MM.1S (cell line): Measurements from ENCODE around the gene KCNB1.

Source experiments
- EZH2 ChIP-seq: fragments of 300-600 bp; sonication (generic); optimal IDR thresholded peaks from 2 replicates; pipeline ENCODE3; 2017; ENCODE audit warnings: low read depth, mild to moderate bottlenecking, antibody characterized with exemption, low read length, mixed read lengths
- TF ChIP-seq, protein P1 (sequence below): fragments of 300-600 bp; sonication (generic); IDR thresholded peaks from 2 replicates; pipeline ENCODE4 v1.5.1; 2016; ENCODE audit warnings: antibody characterized with exemption, low read length, mixed read lengths

DNA sequence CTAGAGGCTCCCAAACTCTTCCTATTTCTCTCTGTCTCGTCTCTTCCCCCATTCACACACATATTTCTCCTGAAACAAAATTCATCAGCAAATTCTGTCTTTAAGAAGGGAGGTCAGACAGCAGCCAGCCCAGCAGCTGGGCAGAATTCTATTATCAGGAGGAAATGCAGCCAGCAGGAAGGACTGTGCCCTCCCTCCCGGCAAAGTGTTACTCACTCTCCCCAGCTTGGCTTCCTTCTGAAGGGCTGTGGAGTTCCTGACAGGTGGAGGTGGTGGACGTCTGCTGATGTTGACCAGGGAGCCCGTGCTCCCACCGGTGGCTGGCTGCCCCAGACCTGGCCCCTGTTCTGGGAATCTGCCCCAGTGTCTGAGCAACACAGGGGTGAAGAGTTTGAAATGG is 37.3 kb downstream of the KCNB1 start:
- TF ChIP-seq, protein P1, sequence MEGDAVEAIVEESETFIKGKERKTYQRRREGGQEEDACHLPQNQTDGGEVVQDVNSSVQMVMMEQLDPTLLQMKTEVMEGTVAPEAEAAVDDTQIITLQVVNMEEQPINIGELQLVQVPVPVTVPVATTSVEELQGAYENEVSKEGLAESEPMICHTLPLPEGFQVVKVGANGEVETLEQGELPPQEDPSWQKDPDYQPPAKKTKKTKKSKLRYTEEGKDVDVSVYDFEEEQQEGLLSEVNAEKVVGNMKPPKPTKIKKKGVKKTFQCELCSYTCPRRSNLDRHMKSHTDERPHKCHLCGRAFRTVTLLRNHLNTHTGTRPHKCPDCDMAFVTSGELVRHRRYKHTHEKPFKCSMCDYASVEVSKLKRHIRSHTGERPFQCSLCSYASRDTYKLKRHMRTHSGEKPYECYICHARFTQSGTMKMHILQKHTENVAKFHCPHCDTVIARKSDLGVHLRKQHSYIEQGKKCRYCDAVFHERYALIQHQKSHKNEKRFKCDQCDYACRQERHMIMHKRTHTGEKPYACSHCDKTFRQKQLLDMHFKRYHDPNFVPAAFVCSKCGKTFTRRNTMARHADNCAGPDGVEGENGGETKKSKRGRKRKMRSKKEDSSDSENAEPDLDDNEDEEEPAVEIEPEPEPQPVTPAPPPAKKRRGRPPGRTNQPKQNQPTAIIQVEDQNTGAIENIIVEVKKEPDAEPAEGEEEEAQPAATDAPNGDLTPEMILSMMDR, result no peak
- TF ChIP-seq EZH2, result no peak
